GM12878 (cell line): ENCODE data around the gene RAB44. TPM values are rescaled to one million over a fixed set of nuclear protein-coding genes. Genes with fewer than 3 reads are reported as not detected.

Experiments
- ATAC-seq: fragments of 200-7000 bp; cut with Tn5 transposase; 3 replicates; pipeline ENCODE4 v1.9.1; 2020; ENCODE audit warnings: mild to moderate bottlenecking, moderate library complexity
- BruUV-seq: library from RNA; stranded (reverse); fragments of 400-500 nt; replicated peaks from 2 replicates; lab custom pipeline; 2021; lab: Mats Ljungman, UMichigan
- CTCF ChIA-PET: fragments of 300-600 bp; sonication (Branson Sonifier 250); formaldehyde crosslinking; extraction: SDS; loops from one replicate; lab custom pipeline; 2021; ENCODE audit warnings: inconsistent platforms; lab: Yijun Ruan, JAX
- POLR2A ChIA-PET: fragments of 350-600 bp; formaldehyde crosslinking; extraction: SDS; loops from one replicate; lab custom pipeline; 2021; ENCODE audit warnings: inconsistent platforms; lab: Charles Lee
- RAD21 ChIA-PET: fragments of 300-600 bp; sonication (Branson Sonifier 250); formaldehyde crosslinking; loops from one replicate; lab custom pipeline; 2023; ENCODE audit warnings: antibody characterized with exemption; ENCODE audit not compliant: unreplicated experiment; lab: Charles Lee
- SMC1A ChIA-PET: fragments of 300-600 bp; sonication (Branson Sonifier 250); formaldehyde crosslinking; loops from one replicate; lab custom pipeline; 2023; ENCODE audit not compliant: unreplicated experiment, uncharacterized antibody; lab: Charles Lee
- DNase-seq: peaks from one replicate; pipeline ENCODE4 v3.0.0-alpha.2; 2011; ENCODE audit warnings: low read depth, low spot score
- FAIRE-seq: peaks from 3 replicates; lab custom pipeline; 2011; peaks lifted over from hg19 to GRCh38; lab: Jason Lieb, UNC
- H2AFZ ChIP-seq: 2 replicates; pipeline ENCODE4 v1.6.0; 2011; ENCODE audit warnings: low read depth, low read length, control low read depth; ENCODE audit not compliant: control insufficient read depth
- H3K27ac ChIP-seq: 2 replicates; pipeline ENCODE4 v1.5.1; 2011; ENCODE audit warnings: control low read depth; ENCODE audit not compliant: control insufficient read depth, insufficient read depth
- H3K27me3 ChIP-seq, 2 experiments: replicated peaks in 1 of 2; 2 replicates each; pipeline versions ENCODE4 v1.6.0 to v1.6.1; 2011; ENCODE audit warnings: low read length in 1 of 2; ENCODE audit not compliant: control insufficient read depth in 2 of 2, insufficient read depth in 2 of 2
- H3K36me3 ChIP-seq, 2 experiments: 2 replicates each; pipeline ENCODE4 v1.5.1; 2011; ENCODE audit warnings: low read length in 1 of 2; ENCODE audit not compliant: control insufficient read depth in 2 of 2, insufficient read depth in 2 of 2
- H3K4me1 ChIP-seq: 2 replicates; pipeline ENCODE4 v1.6.1; 2011; ENCODE audit warnings: mild to moderate bottlenecking, low read length, moderate library complexity, mixed read lengths; ENCODE audit not compliant: control insufficient read depth, insufficient read depth
- H3K4me2 ChIP-seq: 2 replicates; pipeline ENCODE4 v1.6.0; 2011; ENCODE audit warnings: control low read depth; ENCODE audit not compliant: control insufficient read depth, insufficient read depth
- H3K4me3 ChIP-seq: fragments of 200-600 bp; sonication (generic); 2 replicates; pipeline ENCODE4 v1.5.1; 2016
- H3K79me2 ChIP-seq: 2 replicates; pipeline ENCODE4 v1.6.0; 2011; ENCODE audit warnings: low read length; ENCODE audit not compliant: control insufficient read depth, insufficient read depth
- H3K9ac ChIP-seq: 2 replicates; pipeline ENCODE4 v1.8.0; 2011; ENCODE audit warnings: low read length, control low read depth, mixed read lengths; ENCODE audit not compliant: control insufficient read depth, insufficient read depth
- H3K9me3 ChIP-seq: replicated peaks from 3 replicates; pipeline ENCODE4 v1.5.1; 2011; ENCODE audit warnings: mild to moderate bottlenecking, low read length; ENCODE audit not compliant: control insufficient read depth, insufficient read depth
- H4K20me1 ChIP-seq: 2 replicates; pipeline ENCODE4 v1.6.0; 2011; ENCODE audit not compliant: control insufficient read depth, insufficient read depth
- DPF2 ChIP-seq: fragments of 450-650 bp; IDR thresholded peaks from 2 replicates; pipeline ENCODE4 v1.6.1; 2017; ENCODE audit warnings: mild to moderate bottlenecking
- HCFC1 ChIP-seq: fragments of 150-350 bp; IDR thresholded peaks from 2 replicates; pipeline ENCODE4 v1.6.1; 2014; ENCODE audit warnings: low read length
- HDAC6 ChIP-seq: fragments of 200-600 bp; sonication (generic); IDR thresholded peaks from one replicate; pipeline ENCODE4 v1.8.0; 2017; ENCODE audit warnings: antibody characterized with exemption; ENCODE audit not compliant: unreplicated experiment
- MTA2 ChIP-seq: fragments of 450-650 bp; IDR thresholded peaks from 2 replicates; pipeline ENCODE4 v1.6.1; 2016; ENCODE audit warnings: low read depth, mild to moderate bottlenecking, moderate library complexity
- POU2F2 ChIP-seq: IDR thresholded peaks from 3 replicates; pipeline ENCODE4 v1.6.1; 2011; ENCODE audit warnings: low read depth, mild to moderate bottlenecking, low read length, borderline replicate concordance
- TARDBP ChIP-seq: IDR thresholded peaks from 2 replicates; pipeline ENCODE4 v1.6.1; 2016; ENCODE audit warnings: borderline replicate concordance
- WGBS: methylation state at CpG from one replicate; pipeline ENCODE4 v1.1.6; 2016; ENCODE audit warnings: low lambda C conversion rate; ENCODE audit not compliant: insufficient replicate concordance, insufficient coverage; ENCODE audit errors: missing lambda C conversion rate; 5-methylcytosine and 5-hydroxymethylcytosine counted together
- in situ Hi-C: fragments of 300-500 bp; cut with MboI; formaldehyde crosslinking; loops from 9 replicates; pipeline ENCODE4 v1.14.3; 2018; ENCODE audit warnings: mixed read lengths
- intact Hi-C: fragments of 100-400 bp; cut with micrococcal nuclease; formaldehyde crosslinking; loops from one replicate; pipeline ENCODE4 v1.14.2; 2022; ENCODE audit not compliant: unreplicated experiment
- polyA plus RNA-seq, 11 experiments: library from polyadenylated mRNA; depleted of rRNA in 4 of 11; unstranded in 6 of 11; stranded (reverse) in 5 of 11; fragments of >200 nt; fragmentation: Nextera tagmentation in 4 of 11; fragmentation: Illumina TruSeq in 1 of 11; extraction: Ambion mirVana in 4 of 11; extraction: Trizol in 1 of 11; gene quantifications; 1 replicate in 1 of 11; 2 replicates in 10 of 11; pipeline versions ENCODE4 v1.2.1 to v1.2.3, GENCODE V29; 2011 to 2016; ENCODE audit warnings: inconsistent platforms in 2 of 11, missing spikeins in 2 of 11, low read depth in 1 of 11
- total RNA-seq, 4 experiments: library from RNA; depleted of rRNA in 3 of 4; stranded (reverse); fragments of >200 nt in 3 of 4; fragmentation: Illumina TruSeq in 1 of 4; extraction: Trizol in 1 of 4; gene quantifications; 2 replicates each; pipeline versions ENCODE4 v1.2.1 to v1.2.3, GENCODE V29; 2013 to 2021
- TF ChIP-seq, protein P1 (sequence below): fragments of 450-650 bp; IDR thresholded peaks from 2 replicates; pipeline ENCODE4 v1.6.1; 2017; ENCODE audit warnings: low read depth, mild to moderate bottlenecking, moderate library complexity
- TF ChIP-seq, protein P2 (sequence below): fragments of 450-650 bp; IDR thresholded peaks from 2 replicates; pipeline ENCODE4 v1.6.1; 2017; ENCODE audit warnings: mild to moderate bottlenecking
- TF ChIP-seq, protein P3 (sequence below): IDR thresholded peaks from 2 replicates; pipeline ENCODE4 v1.6.1; 2012; ENCODE audit warnings: improper control_type of control experiment, low read depth, low read length; ENCODE audit not compliant: insufficient replicate concordance

The RAB44 gene
- total and polyA plus RNA-seq, 10 of the 15 experiments (the other 5 are each of a cell fraction or from before 2014, with no cell fraction given) = 0.01 to 0.08 (median 0.05) TPM; not detected in 2

DNA sequence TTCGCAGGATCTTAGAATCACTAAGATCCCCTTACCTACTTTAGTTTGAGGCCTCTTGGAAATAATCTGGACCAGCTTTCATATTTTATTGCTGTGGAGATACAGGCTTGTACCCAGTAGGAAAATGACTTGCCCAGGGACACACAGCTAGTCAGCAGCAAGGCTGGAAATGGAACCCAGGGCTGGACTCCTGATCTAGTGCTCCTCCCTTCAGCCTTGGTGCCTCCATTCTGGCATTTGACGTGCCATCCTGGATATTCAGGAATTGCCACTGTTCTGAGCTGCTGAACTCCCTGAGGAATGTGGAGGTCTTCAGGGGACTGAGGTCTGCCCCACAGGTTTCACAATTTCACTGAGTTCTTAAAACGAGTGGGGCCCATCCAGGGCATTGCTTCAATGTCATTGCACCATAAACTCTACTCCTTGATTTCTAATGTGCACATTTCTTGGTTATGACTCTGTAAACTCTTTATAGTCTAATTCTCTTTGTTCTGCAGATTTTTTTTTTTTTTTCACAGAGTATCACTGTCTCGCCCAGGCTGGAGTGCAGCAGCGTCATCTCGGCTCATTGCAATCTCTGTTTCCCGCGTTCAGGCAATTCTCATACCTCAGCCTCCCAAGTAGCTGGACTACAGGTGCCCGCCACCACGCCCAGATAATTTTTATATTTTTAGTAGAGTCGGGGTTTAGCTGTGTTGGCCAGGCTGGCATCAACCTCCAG lies 45.8 kb upstream of the RAB44 start:
- no peak overlapping the region for H3K9ac ChIP-seq
- CTCF ChIA-PET = interaction anchor here (0.7 to 5.9 kb wide), 15 partner anchors 8 to 107 kb away, joined by 3 to 27 read pairs (median 6); partner anchors contain the start of gene CDKN1A
- 94% methylated on average over 11 of the region's 11 CpGs for WGBS
- in situ Hi-C loops = no loop called here
- H3K4me1 ChIP-seq = peaks cover 48% of the 10 kb centered on the region
- no peak for DNase-seq
- intact Hi-C loops = loop anchor here (2.0 kb wide), 1 partner anchor 23 kb away; no protein-coding TSS in a partner anchor
- H3K27me3 ChIP-seq = no peaks in the 10 kb centered on the region
- RAD21 ChIA-PET = interaction anchor here (0.9 to 5.1 kb wide), 11 partner anchors 9 to 105 kb away, joined by 3 to 45 read pairs (median 8); partner anchors contain the start of gene CDKN1A
- no peak overlapping the region for H3K4me3 ChIP-seq
- no peaks in the 10 kb centered on the region for H4K20me1 ChIP-seq
- SMC1A ChIA-PET = interaction anchor here (1.2 to 16.7 kb wide), 11 partner anchors 9 to 109 kb away, joined by 3 to 240 read pairs (median 6); partner anchors contain the start of gene CDKN1A
- H3K79me2 ChIP-seq = no peaks in the 10 kb centered on the region
- TF ChIP-seq TARDBP (no peak), HCFC1 (no peak), POU2F2 (no peak), DPF2 (no peak), MTA2 (no peak), HDAC6 (no peak)
- TF ChIP-seq, protein P1, sequence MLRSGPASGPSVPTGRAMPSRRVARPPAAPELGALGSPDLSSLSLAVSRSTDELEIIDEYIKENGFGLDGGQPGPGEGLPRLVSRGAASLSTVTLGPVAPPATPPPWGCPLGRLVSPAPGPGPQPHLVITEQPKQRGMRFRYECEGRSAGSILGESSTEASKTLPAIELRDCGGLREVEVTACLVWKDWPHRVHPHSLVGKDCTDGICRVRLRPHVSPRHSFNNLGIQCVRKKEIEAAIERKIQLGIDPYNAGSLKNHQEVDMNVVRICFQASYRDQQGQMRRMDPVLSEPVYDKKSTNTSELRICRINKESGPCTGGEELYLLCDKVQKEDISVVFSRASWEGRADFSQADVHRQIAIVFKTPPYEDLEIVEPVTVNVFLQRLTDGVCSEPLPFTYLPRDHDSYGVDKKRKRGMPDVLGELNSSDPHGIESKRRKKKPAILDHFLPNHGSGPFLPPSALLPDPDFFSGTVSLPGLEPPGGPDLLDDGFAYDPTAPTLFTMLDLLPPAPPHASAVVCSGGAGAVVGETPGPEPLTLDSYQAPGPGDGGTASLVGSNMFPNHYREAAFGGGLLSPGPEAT = no peak
- TF ChIP-seq, protein P2, sequence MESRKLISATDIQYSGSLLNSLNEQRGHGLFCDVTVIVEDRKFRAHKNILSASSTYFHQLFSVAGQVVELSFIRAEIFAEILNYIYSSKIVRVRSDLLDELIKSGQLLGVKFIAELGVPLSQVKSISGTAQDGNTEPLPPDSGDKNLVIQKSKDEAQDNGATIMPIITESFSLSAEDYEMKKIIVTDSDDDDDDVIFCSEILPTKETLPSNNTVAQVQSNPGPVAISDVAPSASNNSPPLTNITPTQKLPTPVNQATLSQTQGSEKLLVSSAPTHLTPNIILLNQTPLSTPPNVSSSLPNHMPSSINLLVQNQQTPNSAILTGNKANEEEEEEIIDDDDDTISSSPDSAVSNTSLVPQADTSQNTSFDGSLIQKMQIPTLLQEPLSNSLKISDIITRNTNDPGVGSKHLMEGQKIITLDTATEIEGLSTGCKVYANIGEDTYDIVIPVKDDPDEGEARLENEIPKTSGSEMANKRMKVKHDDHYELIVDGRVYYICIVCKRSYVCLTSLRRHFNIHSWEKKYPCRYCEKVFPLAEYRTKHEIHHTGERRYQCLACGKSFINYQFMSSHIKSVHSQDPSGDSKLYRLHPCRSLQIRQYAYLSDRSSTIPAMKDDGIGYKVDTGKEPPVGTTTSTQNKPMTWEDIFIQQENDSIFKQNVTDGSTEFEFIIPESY = no peak
- TF ChIP-seq, protein P3, sequence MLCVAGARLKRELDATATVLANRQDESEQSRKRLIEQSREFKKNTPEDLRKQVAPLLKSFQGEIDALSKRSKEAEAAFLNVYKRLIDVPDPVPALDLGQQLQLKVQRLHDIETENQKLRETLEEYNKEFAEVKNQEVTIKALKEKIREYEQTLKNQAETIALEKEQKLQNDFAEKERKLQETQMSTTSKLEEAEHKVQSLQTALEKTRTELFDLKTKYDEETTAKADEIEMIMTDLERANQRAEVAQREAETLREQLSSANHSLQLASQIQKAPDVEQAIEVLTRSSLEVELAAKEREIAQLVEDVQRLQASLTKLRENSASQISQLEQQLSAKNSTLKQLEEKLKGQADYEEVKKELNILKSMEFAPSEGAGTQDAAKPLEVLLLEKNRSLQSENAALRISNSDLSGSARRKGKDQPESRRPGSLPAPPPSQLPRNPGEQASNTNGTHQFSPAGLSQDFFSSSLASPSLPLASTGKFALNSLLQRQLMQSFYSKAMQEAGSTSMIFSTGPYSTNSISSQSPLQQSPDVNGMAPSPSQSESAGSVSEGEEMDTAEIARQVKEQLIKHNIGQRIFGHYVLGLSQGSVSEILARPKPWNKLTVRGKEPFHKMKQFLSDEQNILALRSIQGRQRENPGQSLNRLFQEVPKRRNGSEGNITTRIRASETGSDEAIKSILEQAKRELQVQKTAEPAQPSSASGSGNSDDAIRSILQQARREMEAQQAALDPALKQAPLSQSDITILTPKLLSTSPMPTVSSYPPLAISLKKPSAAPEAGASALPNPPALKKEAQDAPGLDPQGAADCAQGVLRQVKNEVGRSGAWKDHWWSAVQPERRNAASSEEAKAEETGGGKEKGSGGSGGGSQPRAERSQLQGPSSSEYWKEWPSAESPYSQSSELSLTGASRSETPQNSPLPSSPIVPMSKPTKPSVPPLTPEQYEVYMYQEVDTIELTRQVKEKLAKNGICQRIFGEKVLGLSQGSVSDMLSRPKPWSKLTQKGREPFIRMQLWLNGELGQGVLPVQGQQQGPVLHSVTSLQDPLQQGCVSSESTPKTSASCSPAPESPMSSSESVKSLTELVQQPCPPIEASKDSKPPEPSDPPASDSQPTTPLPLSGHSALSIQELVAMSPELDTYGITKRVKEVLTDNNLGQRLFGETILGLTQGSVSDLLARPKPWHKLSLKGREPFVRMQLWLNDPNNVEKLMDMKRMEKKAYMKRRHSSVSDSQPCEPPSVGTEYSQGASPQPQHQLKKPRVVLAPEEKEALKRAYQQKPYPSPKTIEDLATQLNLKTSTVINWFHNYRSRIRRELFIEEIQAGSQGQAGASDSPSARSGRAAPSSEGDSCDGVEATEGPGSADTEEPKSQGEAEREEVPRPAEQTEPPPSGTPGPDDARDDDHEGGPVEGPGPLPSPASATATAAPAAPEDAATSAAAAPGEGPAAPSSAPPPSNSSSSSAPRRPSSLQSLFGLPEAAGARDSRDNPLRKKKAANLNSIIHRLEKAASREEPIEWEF = no peak
- no peak for ATAC-seq
- FAIRE-seq = no peak
- BruUV-seq = no TSS peak
- no peaks in the 10 kb centered on the region for H3K36me3 ChIP-seq
- H2AFZ ChIP-seq = no peak overlapping the region
- no peaks in the 10 kb centered on the region; the same call in 1 of the 3 replicates for H3K9me3 ChIP-seq
- POLR2A ChIA-PET = interaction anchor here (0.7 to 11.8 kb wide), 11 partner anchors 9 to 102 kb away, joined by 3 to 104 read pairs (median 4); partner anchors contain the start of gene CDKN1A
- peak overlapping the region; percentile 48; the same call in 1 of the 2 replicates for H3K4me2 ChIP-seq
- peak overlapping the region; percentile 52 for H3K27ac ChIP-seq
